Fibroblast of the conjunctiva (primary cell): ENCODE data around the gene CARNS1.

Experiments
- DNase-seq: peaks from one replicate; pipeline ENCODE4 v3.0.0-alpha.2; 2010; ENCODE audit warnings: low read depth

The CARNS1 gene

DNA sequence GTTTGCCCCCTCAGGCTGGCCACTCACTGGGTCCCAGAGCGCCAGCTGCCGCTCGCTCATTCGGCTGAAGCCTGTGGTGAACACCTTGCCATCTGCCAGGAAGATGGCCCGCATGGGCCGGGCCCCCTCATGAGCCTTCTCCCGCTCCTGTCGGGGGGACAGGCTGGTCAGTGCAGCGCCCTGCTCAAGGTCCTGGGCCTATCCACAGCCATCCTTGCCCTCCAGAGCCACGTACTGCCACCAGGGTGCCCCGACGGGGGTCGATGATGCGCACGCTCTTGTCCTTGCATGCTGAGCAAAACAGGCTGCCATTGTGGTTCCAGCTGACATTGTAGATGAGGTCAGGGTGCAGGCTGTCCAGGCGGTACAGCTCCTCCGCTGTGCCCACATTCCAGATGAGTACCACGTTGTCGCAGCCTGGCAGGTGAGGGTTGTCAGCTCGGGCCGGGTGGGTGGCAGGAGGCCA is 25.7 kb downstream of the CARNS1 start:
- no peak for DNase-seq

DNA sequence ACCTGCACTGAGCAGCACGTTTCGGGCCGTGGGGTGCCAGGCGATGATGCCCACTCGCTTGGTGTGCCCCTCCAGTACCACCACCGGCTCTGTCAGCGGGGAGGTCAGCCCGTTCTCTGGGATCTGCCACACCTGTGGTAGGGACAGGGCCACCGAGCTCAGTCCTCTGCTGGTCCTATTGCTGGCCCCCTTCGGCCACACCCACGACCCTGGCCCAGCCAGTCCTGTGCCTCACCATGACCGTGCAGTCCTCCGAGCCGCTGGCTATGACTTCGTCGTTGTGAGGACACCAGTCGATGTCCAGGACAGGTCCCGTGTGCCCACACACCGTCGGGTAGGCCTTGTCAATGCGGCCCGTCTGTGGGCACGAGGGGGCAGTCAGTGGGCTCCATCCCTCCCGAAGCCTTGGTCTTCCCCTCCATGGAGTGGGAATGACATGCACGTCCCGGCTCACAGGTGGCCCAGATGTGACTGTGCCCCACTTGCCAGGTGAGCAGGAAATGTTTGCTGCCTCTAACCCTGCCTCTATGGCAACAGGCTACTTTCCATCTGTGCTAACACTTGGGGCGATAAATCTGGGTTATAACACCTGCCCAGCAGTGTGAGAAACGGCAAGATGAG is 26.4 kb downstream of the CARNS1 start:
- DNase-seq = no peak

GRCh38 chr11:67442504-67443404 is 27.3 kb downstream of the CARNS1 start:
- DNase-seq = no peak

GRCh38 chr11:67445515-67445914 is 30.0 kb downstream of the CARNS1 start:
- DNase-seq = no peak

- no peak for DNase-seq
Measured at GRCh38 chr11:67448220-67448609, 32.7 kb downstream of the CARNS1 start.

DNA sequence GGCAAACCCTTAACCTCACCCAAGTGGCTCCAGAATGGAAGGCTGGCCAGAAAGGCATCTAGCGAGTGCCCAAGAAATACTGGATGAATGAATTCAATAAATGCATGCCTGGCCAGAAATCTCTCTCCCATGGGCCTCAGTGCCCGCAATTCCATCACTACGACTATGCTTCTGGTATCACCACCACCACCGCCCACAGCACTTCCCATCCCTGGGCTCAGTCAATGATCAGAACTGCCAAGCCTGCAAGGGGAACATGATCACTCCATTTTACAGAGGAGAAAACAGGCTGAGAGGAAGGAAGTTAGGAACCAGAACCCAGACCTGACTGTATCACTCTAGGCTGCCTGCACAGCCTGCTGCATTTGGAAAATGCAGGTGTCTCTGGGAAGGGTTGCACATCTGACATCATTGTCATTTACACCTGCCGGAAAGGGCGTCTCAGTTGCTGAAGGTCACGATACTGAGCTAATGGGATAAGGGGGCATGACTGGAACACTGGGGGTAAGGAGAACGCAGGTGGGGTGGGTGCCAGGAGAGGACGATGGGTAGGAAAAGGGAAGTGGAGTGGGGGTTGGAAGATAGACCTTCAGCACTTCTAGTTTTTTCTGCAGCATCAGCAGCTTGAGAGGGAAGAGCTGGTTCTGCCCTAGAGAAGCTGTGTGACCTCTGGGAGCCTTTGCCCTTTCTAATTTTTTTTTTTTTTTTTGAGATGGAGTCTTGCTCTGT is 33.8 kb downstream of the CARNS1 start:
- no peak for DNase-seq

GRCh38 chr11:67450796-67451657 is 35.5 kb downstream of the CARNS1 start:
- no peak for DNase-seq

DNA sequence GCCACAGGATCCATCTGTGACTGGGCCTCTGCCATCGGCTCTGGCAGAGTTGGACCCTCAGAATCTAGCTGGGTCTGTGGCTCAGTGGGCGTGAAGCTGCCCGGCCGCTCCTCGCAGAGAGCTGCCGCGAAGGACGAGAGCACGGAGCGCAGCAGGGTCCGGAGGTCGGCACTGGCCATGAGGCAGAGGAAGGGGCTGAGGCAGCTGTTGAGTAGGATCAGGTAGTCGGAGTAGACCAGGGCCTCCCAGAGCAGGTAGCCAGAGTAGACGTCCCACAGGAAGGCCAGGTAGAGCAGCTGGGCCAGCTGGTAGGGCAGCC is 36.1 kb downstream of the CARNS1 start:
- no peak for DNase-seq

DNA sequence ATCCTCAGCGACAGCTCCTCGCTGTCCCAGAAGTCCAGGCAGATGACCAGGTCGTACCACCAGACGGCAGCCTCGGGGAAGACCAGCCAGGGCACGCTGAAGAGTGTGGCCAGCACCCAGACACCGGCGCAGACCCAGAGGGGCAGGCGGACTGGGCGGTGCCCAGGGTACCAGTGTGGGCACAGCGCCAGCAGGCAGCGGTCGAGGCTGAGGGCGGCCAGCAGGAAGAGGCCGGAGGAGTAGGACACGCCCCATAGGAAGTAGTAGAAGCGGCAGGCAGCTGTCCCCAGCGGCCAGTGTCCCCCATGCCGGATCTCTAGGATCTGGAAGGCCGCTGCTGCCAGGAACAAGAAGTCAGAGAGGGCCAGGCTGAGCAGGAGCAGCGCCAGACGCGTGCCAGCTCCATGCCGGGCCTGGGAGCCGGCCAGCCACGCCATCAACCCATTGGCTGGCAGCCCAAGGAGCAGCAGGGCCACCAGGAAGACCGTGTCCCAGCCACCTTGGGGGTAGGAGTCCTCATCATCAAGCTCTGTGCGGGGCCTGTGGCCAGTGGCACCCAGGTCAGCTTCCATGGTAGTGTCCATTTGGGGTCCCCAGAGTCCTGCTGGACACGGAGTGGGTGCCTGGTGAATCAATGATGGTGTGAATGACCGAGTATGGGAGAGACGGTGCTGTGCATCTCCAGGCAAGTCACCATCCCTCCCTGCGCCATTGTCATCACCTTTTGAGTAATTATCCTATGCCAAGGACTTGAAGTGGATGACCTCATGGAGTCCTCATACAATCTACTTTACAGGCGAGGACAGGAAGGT is 36.9 kb downstream of the CARNS1 start, which contains the start of gene GPR152:
GPR152 (minus strand) TSS at position 589 of the 812 bp plus-strand sequence; CDS start at position 584, 5 bp downstream.
- DNase-seq = no peak

DNA sequence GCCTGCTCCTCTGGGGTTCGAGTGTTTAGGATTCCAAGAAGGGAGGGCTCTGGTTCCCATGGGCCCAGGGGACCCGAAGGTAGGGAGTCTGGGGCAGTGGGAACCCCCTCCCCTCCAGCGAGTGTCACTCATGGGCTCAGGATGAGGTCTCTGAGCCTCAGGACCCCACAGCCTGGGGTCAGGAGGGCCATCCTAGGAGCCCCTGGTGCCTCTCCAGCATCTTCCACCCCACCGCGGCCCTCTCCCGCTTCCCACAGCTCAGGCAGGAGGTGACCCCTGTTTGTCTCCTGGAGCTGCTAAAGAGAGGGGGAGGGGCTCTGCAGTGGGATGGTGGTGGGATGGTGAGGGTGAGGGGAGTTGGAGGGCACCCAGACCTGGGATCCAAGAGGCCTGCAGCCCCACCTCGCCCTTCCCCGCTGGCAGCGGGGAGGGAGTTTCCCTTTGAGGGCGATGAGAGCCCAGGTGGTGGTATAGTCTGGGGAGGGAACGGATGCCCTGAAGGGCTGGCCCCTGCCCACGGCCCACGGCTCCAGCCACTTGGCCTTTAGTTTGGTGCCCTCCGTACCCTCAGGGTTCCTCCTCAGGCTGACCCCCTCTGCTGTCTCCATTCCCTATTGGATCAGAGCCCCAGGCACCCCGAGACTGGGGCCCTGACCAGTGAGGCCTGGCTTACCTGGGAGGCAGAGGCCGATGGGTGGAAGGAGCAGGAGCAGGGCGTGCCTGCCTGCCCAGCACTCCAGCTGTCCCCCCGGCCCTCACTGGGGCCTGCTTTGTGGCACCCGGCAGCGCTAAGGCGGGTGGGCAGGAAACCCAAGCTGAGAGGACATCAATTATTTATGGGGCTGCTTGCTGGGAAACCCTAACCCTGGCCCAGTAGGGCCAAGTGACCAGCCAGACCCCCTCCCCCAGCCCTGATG is 38.6 kb downstream of the CARNS1 start:
- DNase-seq = no peak

- DNase-seq = no peak
Measured at GRCh38 chr11:67455054-67455453, 39.6 kb downstream of the CARNS1 start, which contains the start of gene CABP4. TSS of gene CABP4 (plus strand) at chr11:67455354. CDS start at chr11:67455424, 70 bp downstream.

GRCh38 chr11:67456068-67456705 is 40.7 kb downstream of the CARNS1 start:
- DNase-seq = no peak

GRCh38 chr11:67457453-67457852 is 42.0 kb downstream of the CARNS1 start:
- no peak for DNase-seq

DNA sequence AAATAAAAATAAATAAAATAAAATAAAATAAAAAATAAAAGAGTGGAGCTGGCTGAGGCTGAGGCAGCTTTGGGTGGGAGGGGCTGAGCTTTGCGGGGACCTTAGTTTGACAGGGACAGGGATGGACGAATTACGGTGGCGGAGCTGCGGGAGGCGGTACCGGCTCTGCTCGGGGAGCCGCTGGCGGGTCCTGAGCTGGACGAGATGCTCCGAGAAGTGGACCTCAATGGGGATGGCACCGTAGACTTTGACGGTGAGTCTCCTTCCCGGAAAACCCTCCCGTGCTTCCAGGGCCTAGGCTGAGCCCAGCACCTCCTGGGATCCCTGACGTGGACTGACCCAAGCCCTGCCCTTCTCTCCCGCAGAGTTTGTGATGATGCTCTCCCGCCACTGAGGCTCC is 42.8 kb downstream of the CARNS1 start:
- no peak for DNase-seq

DNA sequence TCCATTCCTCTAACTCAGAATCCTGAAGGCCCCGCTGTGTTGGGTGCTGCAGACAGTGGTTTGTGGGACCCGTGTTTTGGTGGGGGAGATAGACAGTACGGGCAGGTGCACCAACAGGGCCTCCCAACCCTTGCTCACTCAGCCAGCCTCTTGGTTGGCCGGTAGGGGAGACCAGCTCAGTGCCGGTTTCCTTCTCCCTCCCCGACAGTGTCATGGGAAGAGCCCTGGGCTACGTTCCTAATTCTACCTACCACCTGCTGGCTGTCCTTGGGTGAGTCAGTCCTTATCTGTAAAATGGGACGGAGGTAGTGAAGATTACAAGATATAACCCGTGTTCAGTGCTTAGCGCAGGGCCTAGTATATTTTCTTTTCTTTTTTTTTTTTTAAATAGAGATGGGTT is 47.7 kb downstream of the CARNS1 start:
- no peak for DNase-seq

DNA sequence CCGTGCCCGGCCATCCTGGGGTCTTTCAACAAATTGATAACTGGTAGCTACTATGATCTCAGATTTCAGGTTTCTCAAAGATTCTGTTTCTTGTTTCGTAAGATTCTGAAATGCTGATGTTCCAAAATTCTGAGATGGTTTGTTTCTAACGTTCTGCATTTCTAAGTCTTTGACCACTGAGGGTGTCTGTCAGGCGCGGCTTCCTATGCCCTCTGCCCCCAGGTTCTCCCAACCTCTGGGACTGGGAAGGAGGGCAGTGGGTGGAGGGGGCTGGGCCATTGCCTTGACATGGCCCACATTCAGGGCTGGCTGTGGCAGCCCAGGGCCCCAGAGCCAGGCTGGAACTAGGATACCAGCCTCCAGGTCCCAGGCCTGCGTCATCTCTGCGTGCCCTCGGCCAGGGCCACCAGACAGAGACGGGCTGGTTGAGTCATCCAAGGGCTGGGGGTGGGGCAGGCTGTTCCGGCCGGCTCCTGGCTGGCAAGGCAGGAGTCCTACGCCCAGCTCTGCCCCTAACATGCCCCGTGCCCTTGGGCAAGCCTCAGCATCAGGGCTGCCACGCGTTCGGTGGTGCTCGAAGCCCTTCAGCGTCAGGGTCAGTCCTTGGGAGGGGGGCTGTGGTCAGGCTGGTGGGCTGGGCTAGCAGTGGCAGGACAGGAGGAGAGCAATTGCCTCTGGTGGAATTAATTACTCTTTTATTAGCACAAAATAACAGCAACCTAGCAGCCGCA is 48.4 kb downstream of the CARNS1 start:
- DNase-seq = no peak

GRCh38 chr11:67464411-67465188 is 49.1 kb downstream of the CARNS1 start:
- DNase-seq = peak; percentile 34

- DNase-seq = no peak
Measured at GRCh38 chr11:67465189-67465510, 49.7 kb downstream of the CARNS1 start.
